Measurements from ENCODE around the gene PRKG1.

The PRKG1 gene

GRCh38 chr10:52226197-52226847, 1152.0 kb downstream of the PRKG1 start:
- no peaks in the 10 kb centered on the region for H3K4me1 ChIP-seq (ENCODE audit: control insufficient read depth in 1 of 2, insufficient read depth in 2 of 2, low read length in 2 of 2)
- no peak overlapping the region for H4K91ac ChIP-seq (ENCODE audit: low read depth, low read length)
- no peak overlapping the region for H3K14ac ChIP-seq (ENCODE audit: low read length)
- H2AK5ac ChIP-seq (ENCODE audit: low read length): no peak overlapping the region
- H3K79me1 ChIP-seq (ENCODE audit: low read length): no peaks in the 10 kb centered on the region
- no peak overlapping the region for H3K4me2 ChIP-seq (ENCODE audit: low read length)
- no peaks in the 10 kb centered on the region for H3K36me3 ChIP-seq (ENCODE audit: control insufficient read depth in 1 of 2, insufficient read depth in 2 of 2, low read length in 2 of 2)
- H3K4me3 ChIP-seq (ENCODE audit: low read depth, low read length): no peak overlapping the region
- H3K27me3 ChIP-seq (ENCODE audit: insufficient read depth, low read length): no peaks in the 10 kb centered on the region
- H3K79me2 ChIP-seq (ENCODE audit: control insufficient read depth, insufficient read depth, low read length, poor library complexity): no peaks in the 10 kb centered on the region
- no peak overlapping the region for H4K12ac ChIP-seq (ENCODE audit: low read depth, low read length)
- DNase-seq: no peak
- H3K4ac ChIP-seq (ENCODE audit: low read depth, low read length): no peak overlapping the region
- no peak overlapping the region for H3K27ac ChIP-seq (ENCODE audit: low read depth, low read length)
- H2BK12ac ChIP-seq (ENCODE audit: low read length): no peak overlapping the region
- no peak overlapping the region for H3K9ac ChIP-seq (ENCODE audit: low read length)
- H2BK120ac ChIP-seq (ENCODE audit: insufficient read depth, low read length, poor library complexity): no peak overlapping the region
- WGBS (ENCODE audit: extremely low coverage, insufficient coverage, insufficient read length): no CpG with 5 or more reads among the region's 1 CpG
- H3K9me3 ChIP-seq (ENCODE audit: insufficient read depth, low read depth, low read length): no peaks in the 10 kb centered on the region
- no peak overlapping the region for H3K23ac ChIP-seq (ENCODE audit: low read length)
- H2BK5ac ChIP-seq (ENCODE audit: low read depth, low read length, poor library complexity): no peak overlapping the region
- H3K18ac ChIP-seq (ENCODE audit: low read length): no peak overlapping the region
- no peak overlapping the region for H4K8ac ChIP-seq (ENCODE audit: low read depth, low read length)
- no peak overlapping the region for H2AFZ ChIP-seq (ENCODE audit: insufficient read depth, low read length, poor library complexity)

GRCh38 chr10:52228556-52228955, 1154.3 kb downstream of the PRKG1 start:
- H2BK12ac ChIP-seq (ENCODE audit: low read length): no peak overlapping the region
- H3K4me2 ChIP-seq (ENCODE audit: low read length): no peak overlapping the region
- H3K27ac ChIP-seq (ENCODE audit: low read depth, low read length): no peak overlapping the region
- H3K4me3 ChIP-seq (ENCODE audit: low read depth, low read length): no peak overlapping the region
- H3K9ac ChIP-seq (ENCODE audit: low read length): no peak overlapping the region
- H4K12ac ChIP-seq (ENCODE audit: low read depth, low read length): no peak overlapping the region
- H2BK120ac ChIP-seq (ENCODE audit: insufficient read depth, low read length, poor library complexity): no peak overlapping the region
- H2AK5ac ChIP-seq (ENCODE audit: low read length): no peak overlapping the region
- H3K23ac ChIP-seq (ENCODE audit: low read length): no peak overlapping the region
- no peaks in the 10 kb centered on the region for H3K36me3 ChIP-seq (ENCODE audit: control insufficient read depth in 1 of 2, insufficient read depth in 2 of 2, low read length in 2 of 2)
- no peaks in the 10 kb centered on the region for H3K79me1 ChIP-seq (ENCODE audit: low read length)
- no peak overlapping the region for H4K8ac ChIP-seq (ENCODE audit: low read depth, low read length)
- H4K91ac ChIP-seq (ENCODE audit: low read depth, low read length): no peak overlapping the region
- H3K79me2 ChIP-seq (ENCODE audit: control insufficient read depth, insufficient read depth, low read length, poor library complexity): no peaks in the 10 kb centered on the region
- H3K14ac ChIP-seq (ENCODE audit: low read length): no peak overlapping the region
- no peak overlapping the region for H3K4ac ChIP-seq (ENCODE audit: low read depth, low read length)
- WGBS (ENCODE audit: extremely low coverage, insufficient coverage, insufficient read length): no CpG with 5 or more reads among the region's 2 CpGs
- H3K27me3 ChIP-seq (ENCODE audit: insufficient read depth, low read length): no peaks in the 10 kb centered on the region
- H2BK5ac ChIP-seq (ENCODE audit: low read depth, low read length, poor library complexity): no peak overlapping the region
- H3K4me1 ChIP-seq (ENCODE audit: control insufficient read depth in 1 of 2, insufficient read depth in 2 of 2, low read length in 2 of 2): no peaks in the 10 kb centered on the region
- no peak overlapping the region for H2AFZ ChIP-seq (ENCODE audit: insufficient read depth, low read length, poor library complexity)
- no peak for DNase-seq
- H3K18ac ChIP-seq (ENCODE audit: low read length): no peak overlapping the region
- no peaks in the 10 kb centered on the region for H3K9me3 ChIP-seq (ENCODE audit: insufficient read depth, low read depth, low read length)

DNA sequence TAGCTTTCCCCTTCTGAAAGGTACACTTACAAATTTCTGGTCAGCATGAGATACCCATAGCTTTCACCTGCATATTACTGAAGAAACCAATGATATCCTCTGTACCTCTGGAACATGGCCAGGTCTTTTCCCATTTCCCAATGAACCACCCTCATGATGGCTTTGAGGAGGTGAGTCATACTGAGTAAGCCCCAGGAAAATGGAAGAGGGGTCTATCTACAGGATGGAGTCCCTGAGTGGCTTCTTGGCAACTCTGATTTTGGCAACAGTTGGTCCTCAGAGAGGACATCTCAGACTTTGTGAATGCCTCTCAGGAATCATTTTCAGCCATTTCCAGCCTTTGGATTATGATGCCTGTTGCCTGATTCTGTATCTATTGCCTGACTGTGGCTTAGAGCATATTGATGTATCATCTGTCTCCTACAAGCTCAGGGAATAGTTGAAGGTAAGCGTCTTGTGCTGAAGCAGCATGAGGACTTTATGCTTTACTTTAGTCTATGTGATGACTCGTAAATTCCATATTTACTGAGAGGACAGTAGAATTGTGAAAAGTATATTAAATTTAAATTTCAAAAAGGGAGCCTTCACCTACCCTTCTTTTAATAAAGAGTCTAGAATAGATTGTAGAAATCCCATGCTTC, 1155.1 kb downstream of the PRKG1 start:
- no peak overlapping the region for H2BK12ac ChIP-seq (ENCODE audit: low read length)
- H3K9ac ChIP-seq (ENCODE audit: low read length): no peak overlapping the region
- H3K4ac ChIP-seq (ENCODE audit: low read depth, low read length): no peak overlapping the region
- H3K27ac ChIP-seq (ENCODE audit: low read depth, low read length): no peak overlapping the region
- H2BK120ac ChIP-seq (ENCODE audit: insufficient read depth, low read length, poor library complexity): no peak overlapping the region
- H3K79me1 ChIP-seq (ENCODE audit: low read length): no peaks in the 10 kb centered on the region
- H3K4me3 ChIP-seq (ENCODE audit: low read depth, low read length): no peak overlapping the region
- no peaks in the 10 kb centered on the region for H3K27me3 ChIP-seq (ENCODE audit: insufficient read depth, low read length)
- H2AFZ ChIP-seq (ENCODE audit: insufficient read depth, low read length, poor library complexity): no peak overlapping the region
- no peaks in the 10 kb centered on the region for H3K79me2 ChIP-seq (ENCODE audit: control insufficient read depth, insufficient read depth, low read length, poor library complexity)
- H2AK5ac ChIP-seq (ENCODE audit: low read length): no peak overlapping the region
- no peaks in the 10 kb centered on the region for H3K4me1 ChIP-seq (ENCODE audit: control insufficient read depth in 1 of 2, insufficient read depth in 2 of 2, low read length in 2 of 2)
- H3K4me2 ChIP-seq (ENCODE audit: low read length): no peak overlapping the region
- no peak overlapping the region for H2BK5ac ChIP-seq (ENCODE audit: low read depth, low read length, poor library complexity)
- no peak for DNase-seq
- H4K12ac ChIP-seq (ENCODE audit: low read depth, low read length): no peak overlapping the region
- no peak overlapping the region for H4K91ac ChIP-seq (ENCODE audit: low read depth, low read length)
- H3K9me3 ChIP-seq (ENCODE audit: insufficient read depth, low read depth, low read length): no peaks in the 10 kb centered on the region
- no peak overlapping the region for H3K23ac ChIP-seq (ENCODE audit: low read length)
- no peak overlapping the region for H3K14ac ChIP-seq (ENCODE audit: low read length)
- no CpG with 5 or more reads among the region's 2 CpGs for whole genome bisulfite sequencing (ENCODE audit: extremely low coverage, insufficient coverage, insufficient read length)
- no peaks in the 10 kb centered on the region for H3K36me3 ChIP-seq (ENCODE audit: control insufficient read depth in 1 of 2, insufficient read depth in 2 of 2, low read length in 2 of 2)
- H3K18ac ChIP-seq (ENCODE audit: low read length): no peak overlapping the region
- no peak overlapping the region for H4K8ac ChIP-seq (ENCODE audit: low read depth, low read length)

GRCh38 chr10:52232561-52233350, 1158.5 kb downstream of the PRKG1 start:
- WGBS (ENCODE audit: extremely low coverage, insufficient coverage, insufficient read length): no CpG with 5 or more reads among the region's 4 CpGs

More at GRCh38 chr10:52232561-52233350, 1158.5 kb downstream of the PRKG1 start:
- Histone ChIP-seq H3K9me3 (ENCODE audit: insufficient read depth, low read depth, low read length) (no peaks in the 10 kb centered on the region), H3K4ac (ENCODE audit: low read depth, low read length) (no peak overlapping the region), H3K4me2 (ENCODE audit: low read length) (no peak overlapping the region), H4K91ac (ENCODE audit: low read depth, low read length) (peak overlapping the region; percentile 55), H3K18ac (ENCODE audit: low read length) (no peak overlapping the region), H4K12ac (ENCODE audit: low read depth, low read length) (no peak overlapping the region), H3K79me2 (ENCODE audit: control insufficient read depth, insufficient read depth, low read length, poor library complexity) (no peaks in the 10 kb centered on the region), H3K27ac (ENCODE audit: low read depth, low read length) (no peak overlapping the region), H3K27me3 (ENCODE audit: insufficient read depth, low read length) (no peaks in the 10 kb centered on the region), H4K8ac (ENCODE audit: low read depth, low read length) (no peak overlapping the region), H2BK5ac (ENCODE audit: low read depth, low read length, poor library complexity) (no peak overlapping the region), H2AFZ (ENCODE audit: insufficient read depth, low read length, poor library complexity) (peak overlapping the region; percentile 71), H3K4me1 (ENCODE audit: control insufficient read depth in 1 of 2, insufficient read depth in 2 of 2, low read length in 2 of 2) (no peaks in the 10 kb centered on the region), H3K9ac (ENCODE audit: low read length) (no peak overlapping the region), H2BK120ac (ENCODE audit: insufficient read depth, low read length, poor library complexity) (no peak overlapping the region), H3K23ac (ENCODE audit: low read length) (no peak overlapping the region), H3K4me3 (ENCODE audit: low read depth, low read length) (no peak overlapping the region), H2BK12ac (ENCODE audit: low read length) (no peak overlapping the region), H3K79me1 (ENCODE audit: low read length) (no peaks in the 10 kb centered on the region), H2AK5ac (ENCODE audit: low read length) (no peak overlapping the region), H3K36me3 (ENCODE audit: control insufficient read depth in 1 of 2, insufficient read depth in 2 of 2, low read length in 2 of 2) (no peaks in the 10 kb centered on the region), H3K14ac (ENCODE audit: low read length) (no peak overlapping the region)
- DNase-seq: no peak

All from trophoblast cell (in vitro differentiated cells and primary cell).